WTC11 (cell line): ENCODE data around the gene BAG2. TPM values are rescaled to one million over a fixed set of nuclear protein-coding genes. Genes with fewer than 3 reads are reported as not detected.

ENCODE experiments used
- ATAC-seq: fragments of 200-7000 bp; cut with Tn5 transposase; 2 replicates; pipeline ENCODE4 v1.10.0; 2021; ENCODE audit warnings: mild to moderate bottlenecking, moderate library complexity
- CTCF ChIA-PET: fragments of 300-600 bp; sonication (Branson Sonifier 250); formaldehyde crosslinking; loops from one replicate; lab custom pipeline; 2021; ENCODE audit warnings: antibody characterized with exemption; lab: Charles Lee
- POLR2A ChIA-PET: fragments of 350-600 bp; sonication (Branson Sonifier 250); formaldehyde crosslinking; loops from one replicate; lab custom pipeline; 2021; ENCODE audit warnings: antibody characterized with exemption; lab: Charles Lee
- DNase-seq: peaks from one replicate; pipeline ENCODE4 v3.0.0; 2021; ENCODE audit warnings: low spot score
- H3K27ac Mint-ChIP-seq: 2 replicates; pipeline ENCODE4 v1.8.0; 2021; ENCODE audit warnings: mixed read lengths
- H3K27me3 Mint-ChIP-seq: 2 replicates; pipeline ENCODE4 v1.8.0; 2021; ENCODE audit warnings: low read depth, mild to moderate bottlenecking, moderate library complexity, mixed read lengths
- H3K36me3 Mint-ChIP-seq: 2 replicates; pipeline ENCODE4 v1.8.0; 2021; ENCODE audit warnings: mixed read lengths
- H3K4me1 Mint-ChIP-seq: 2 replicates; pipeline ENCODE4 v1.8.0; 2022; ENCODE audit warnings: mixed read lengths
- H3K4me3 Mint-ChIP-seq: 2 replicates; pipeline ENCODE4 v1.8.0; 2021; ENCODE audit warnings: mild to moderate bottlenecking, moderate library complexity, mixed read lengths
- H3K9me3 Mint-ChIP-seq: 2 replicates; pipeline ENCODE4 v1.8.0; 2021; ENCODE audit warnings: mixed read lengths
- ATF1 ChIP-seq: sonication (generic); formaldehyde crosslinking; IDR thresholded peaks from 2 replicates; pipeline ENCODE4 v1.8.1; 2023; ENCODE audit warnings: mild to moderate bottlenecking, moderate library complexity, missing genetic modification reagents
- CREB1 ChIP-seq: sonication (generic); formaldehyde crosslinking; IDR thresholded peaks from 2 replicates; pipeline ENCODE4 v1.8.0; 2023; ENCODE audit warnings: mild to moderate bottlenecking, missing genetic modification reagents
- GABPB1 ChIP-seq: sonication (generic); formaldehyde crosslinking; IDR thresholded peaks from 2 replicates; pipeline ENCODE4 v1.8.1; 2023; ENCODE audit warnings: mild to moderate bottlenecking, missing genetic modification reagents
- MXD4 ChIP-seq: fragments of 250-450 bp; sonication (Bioruptor Pico); IDR thresholded peaks from 2 replicates; pipeline ENCODE4 v1.8.0; 2021; ENCODE audit warnings: mild to moderate bottlenecking, moderate library complexity, borderline replicate concordance
- NFATC4 ChIP-seq: fragments of 250-450 bp; sonication (Bioruptor Pico); IDR thresholded peaks from 2 replicates; pipeline ENCODE4 v1.9.0; 2021; ENCODE audit warnings: mild to moderate bottlenecking
- OVOL2 ChIP-seq: fragments of 250-450 bp; sonication (Bioruptor Pico); IDR thresholded peaks from 2 replicates; pipeline ENCODE4 v1.9.0; 2021; ENCODE audit warnings: mild to moderate bottlenecking, borderline replicate concordance
- TCF7 ChIP-seq: sonication (generic); formaldehyde crosslinking; IDR thresholded peaks from 2 replicates; pipeline ENCODE4 v1.8.0; 2022; ENCODE audit warnings: mild to moderate bottlenecking, low read depth, missing genetic modification reagents, moderate library complexity
- ZBTB21 ChIP-seq: sonication (generic); formaldehyde crosslinking; IDR thresholded peaks from 2 replicates; pipeline ENCODE4 v1.8.1; 2023; ENCODE audit warnings: mild to moderate bottlenecking, missing genetic modification reagents, borderline replicate concordance
- ZNF138 ChIP-seq: sonication (generic); formaldehyde crosslinking; conservative IDR thresholded peaks from 2 replicates; pipeline ENCODE4 v1.8.1; 2022; ENCODE audit warnings: mild to moderate bottlenecking, moderate library complexity, missing genetic modification reagents
- ZNF219 ChIP-seq: sonication (generic); formaldehyde crosslinking; IDR thresholded peaks from 2 replicates; pipeline ENCODE4 v1.8.0; 2023; ENCODE audit warnings: missing genetic modification reagents, mild to moderate bottlenecking, borderline replicate concordance
- ZNF263 ChIP-seq: sonication (generic); formaldehyde crosslinking; IDR thresholded peaks from 2 replicates; pipeline ENCODE4 v1.8.1; 2022; ENCODE audit warnings: low read depth, mild to moderate bottlenecking, moderate library complexity, missing genetic modification reagents
- ZNF396 ChIP-seq: fragments of 250-450 bp; sonication (Bioruptor Pico); IDR thresholded peaks from 2 replicates; pipeline ENCODE4 v1.8.0; 2021; ENCODE audit warnings: mild to moderate bottlenecking, moderate library complexity, borderline replicate concordance
- ZNF423 ChIP-seq: fragments of 250-450 bp; sonication (Bioruptor Pico); IDR thresholded peaks from 2 replicates; pipeline ENCODE4 v2.1.2; 2022; ENCODE audit warnings: mild to moderate bottlenecking, moderate library complexity
- total RNA-seq: library from RNA; stranded (reverse); gene quantifications from 3 replicates; pipeline ENCODE4 v1.2.3, GENCODE V29; 2021
- TF ChIP-seq, protein P1 (sequence below): sonication (generic); formaldehyde crosslinking; IDR thresholded peaks from 2 replicates; pipeline ENCODE4 v1.8.0; 2022; ENCODE audit warnings: mild to moderate bottlenecking, missing genetic modification reagents
- TF ChIP-seq, protein P2 (sequence below): sonication (generic); formaldehyde crosslinking; IDR thresholded peaks from 2 replicates; pipeline ENCODE4 v1.8.1; 2023; ENCODE audit warnings: mild to moderate bottlenecking, moderate library complexity, missing genetic modification reagents
- TF ChIP-seq, protein P3 (sequence below): fragments of 250-450 bp; sonication (Bioruptor Pico); IDR thresholded peaks from 2 replicates; pipeline ENCODE4 v1.9.0; 2021; ENCODE audit warnings: mild to moderate bottlenecking, borderline replicate concordance
- TF ChIP-seq, protein P4 (sequence below): sonication (generic); formaldehyde crosslinking; IDR thresholded peaks from 2 replicates; pipeline ENCODE4 v1.8.1; 2023; ENCODE audit warnings: mild to moderate bottlenecking, missing genetic modification reagents
- TF ChIP-seq, protein P5 (sequence below): fragments of 250-450 bp; sonication (Bioruptor Pico); IDR thresholded peaks from 2 replicates; pipeline ENCODE4 v1.9.0; 2021; ENCODE audit warnings: mild to moderate bottlenecking

BAG2 gene
- total RNA-seq, 1 experiment from 2014 or later = 8.0 TPM

DNA sequence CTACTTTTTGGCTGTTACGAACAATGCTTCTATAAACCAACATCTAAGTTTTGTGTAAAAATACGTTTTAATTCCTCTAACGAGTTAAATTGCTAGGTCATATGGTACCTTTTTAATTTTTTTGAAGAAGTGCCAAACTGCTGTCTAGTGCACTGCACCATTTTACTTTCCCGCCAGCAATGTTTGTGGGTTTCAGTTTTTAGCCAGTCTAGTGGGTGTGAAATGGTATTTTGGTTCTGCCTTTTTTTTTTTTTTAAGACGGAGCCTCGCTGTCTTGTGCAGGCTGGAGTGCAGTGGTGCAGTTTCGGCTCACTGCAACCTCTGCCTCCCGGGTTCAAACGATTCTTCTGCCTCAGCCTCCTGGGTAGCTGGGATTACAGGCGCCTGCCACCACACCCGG lies 34.1 kb upstream of the BAG2 start (continued):
- TF ChIP-seq, protein P1, sequence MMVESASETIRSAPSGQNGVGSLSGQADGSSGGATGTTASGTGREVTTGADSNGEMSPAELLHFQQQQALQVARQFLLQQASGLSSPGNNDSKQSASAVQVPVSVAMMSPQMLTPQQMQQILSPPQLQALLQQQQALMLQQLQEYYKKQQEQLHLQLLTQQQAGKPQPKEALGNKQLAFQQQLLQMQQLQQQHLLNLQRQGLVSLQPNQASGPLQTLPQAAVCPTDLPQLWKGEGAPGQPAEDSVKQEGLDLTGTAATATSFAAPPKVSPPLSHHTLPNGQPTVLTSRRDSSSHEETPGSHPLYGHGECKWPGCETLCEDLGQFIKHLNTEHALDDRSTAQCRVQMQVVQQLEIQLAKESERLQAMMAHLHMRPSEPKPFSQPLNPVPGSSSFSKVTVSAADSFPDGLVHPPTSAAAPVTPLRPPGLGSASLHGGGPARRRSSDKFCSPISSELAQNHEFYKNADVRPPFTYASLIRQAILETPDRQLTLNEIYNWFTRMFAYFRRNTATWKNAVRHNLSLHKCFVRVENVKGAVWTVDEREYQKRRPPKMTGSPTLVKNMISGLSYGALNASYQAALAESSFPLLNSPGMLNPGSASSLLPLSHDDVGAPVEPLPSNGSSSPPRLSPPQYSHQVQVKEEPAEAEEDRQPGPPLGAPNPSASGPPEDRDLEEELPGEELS (CRISPR knock-in tag) = no peak
- no peak for TF ChIP-seq CREB1

DNA sequence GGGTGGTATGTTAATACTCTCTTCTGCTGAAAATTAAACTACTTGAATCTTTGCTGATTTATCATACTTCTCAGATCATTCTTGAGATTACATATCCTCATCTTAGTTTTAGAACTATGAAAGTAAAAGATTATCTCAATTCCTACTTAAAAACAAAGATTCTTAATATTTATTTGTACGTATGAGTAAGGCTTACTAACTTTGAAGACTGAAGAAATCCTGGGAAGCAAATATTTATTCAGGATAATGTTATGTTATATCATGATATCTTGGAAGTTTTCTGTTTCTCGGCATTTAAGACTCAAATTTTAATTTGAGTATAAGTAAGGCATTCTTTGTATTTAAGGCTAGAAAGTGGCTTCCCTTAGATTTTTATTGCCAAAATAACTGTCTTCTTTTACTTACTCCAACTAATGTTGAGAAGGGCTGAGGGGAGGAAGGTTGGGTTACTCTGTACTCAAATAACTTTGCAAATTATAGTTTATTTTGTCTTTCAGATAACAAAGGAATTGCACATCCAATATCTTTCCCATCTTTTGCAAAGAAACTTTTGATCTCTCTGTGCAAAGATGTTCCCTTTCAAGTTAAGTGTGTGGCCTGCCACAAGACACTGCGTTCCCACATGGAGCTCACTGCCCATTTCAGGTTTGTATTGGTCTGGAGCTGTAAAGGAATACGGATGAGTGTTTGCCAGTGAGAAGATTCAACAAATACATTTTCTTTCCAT lies 30.5 kb upstream of the BAG2 start:
- CTCF ChIA-PET = no interaction called here
- H3K4me3 Mint-ChIP-seq = no peak overlapping the region
- H3K36me3 Mint-ChIP-seq = peaks cover 18% of the 10 kb centered on the region
- no peak overlapping the region for H3K27ac Mint-ChIP-seq
- no peaks in the 10 kb centered on the region for H3K27me3 Mint-ChIP-seq
- no peak for TF ChIP-seq OVOL2 (CRISPR knock-in tag)
- no peak for TF ChIP-seq ZNF423 (CRISPR knock-in tag)
- TF ChIP-seq ZBTB21 (CRISPR knock-in tag) = no peak
- TF ChIP-seq, protein P2, sequence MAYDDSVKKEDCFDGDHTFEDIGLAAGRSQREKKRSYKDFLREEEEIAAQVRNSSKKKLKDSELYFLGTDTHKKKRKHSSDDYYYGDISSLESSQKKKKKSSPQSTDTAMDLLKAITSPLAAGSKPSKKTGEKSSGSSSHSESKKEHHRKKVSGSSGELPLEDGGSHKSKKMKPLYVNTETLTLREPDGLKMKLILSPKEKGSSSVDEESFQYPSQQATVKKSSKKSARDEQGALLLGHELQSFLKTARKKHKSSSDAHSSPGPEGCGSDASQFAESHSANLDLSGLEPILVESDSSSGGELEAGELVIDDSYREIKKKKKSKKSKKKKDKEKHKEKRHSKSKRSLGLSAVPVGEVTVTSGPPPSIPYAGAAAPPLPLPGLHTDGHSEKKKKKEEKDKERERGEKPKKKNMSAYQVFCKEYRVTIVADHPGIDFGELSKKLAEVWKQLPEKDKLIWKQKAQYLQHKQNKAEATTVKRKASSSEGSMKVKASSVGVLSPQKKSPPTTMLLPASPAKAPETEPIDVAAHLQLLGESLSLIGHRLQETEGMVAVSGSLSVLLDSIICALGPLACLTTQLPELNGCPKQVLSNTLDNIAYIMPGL (CRISPR knock-in tag) = no peak
- no peak for TF ChIP-seq ZNF263 (CRISPR knock-in tag)
- TF ChIP-seq ZNF396 (CRISPR knock-in tag) = no peak
- TF ChIP-seq, protein P3, sequence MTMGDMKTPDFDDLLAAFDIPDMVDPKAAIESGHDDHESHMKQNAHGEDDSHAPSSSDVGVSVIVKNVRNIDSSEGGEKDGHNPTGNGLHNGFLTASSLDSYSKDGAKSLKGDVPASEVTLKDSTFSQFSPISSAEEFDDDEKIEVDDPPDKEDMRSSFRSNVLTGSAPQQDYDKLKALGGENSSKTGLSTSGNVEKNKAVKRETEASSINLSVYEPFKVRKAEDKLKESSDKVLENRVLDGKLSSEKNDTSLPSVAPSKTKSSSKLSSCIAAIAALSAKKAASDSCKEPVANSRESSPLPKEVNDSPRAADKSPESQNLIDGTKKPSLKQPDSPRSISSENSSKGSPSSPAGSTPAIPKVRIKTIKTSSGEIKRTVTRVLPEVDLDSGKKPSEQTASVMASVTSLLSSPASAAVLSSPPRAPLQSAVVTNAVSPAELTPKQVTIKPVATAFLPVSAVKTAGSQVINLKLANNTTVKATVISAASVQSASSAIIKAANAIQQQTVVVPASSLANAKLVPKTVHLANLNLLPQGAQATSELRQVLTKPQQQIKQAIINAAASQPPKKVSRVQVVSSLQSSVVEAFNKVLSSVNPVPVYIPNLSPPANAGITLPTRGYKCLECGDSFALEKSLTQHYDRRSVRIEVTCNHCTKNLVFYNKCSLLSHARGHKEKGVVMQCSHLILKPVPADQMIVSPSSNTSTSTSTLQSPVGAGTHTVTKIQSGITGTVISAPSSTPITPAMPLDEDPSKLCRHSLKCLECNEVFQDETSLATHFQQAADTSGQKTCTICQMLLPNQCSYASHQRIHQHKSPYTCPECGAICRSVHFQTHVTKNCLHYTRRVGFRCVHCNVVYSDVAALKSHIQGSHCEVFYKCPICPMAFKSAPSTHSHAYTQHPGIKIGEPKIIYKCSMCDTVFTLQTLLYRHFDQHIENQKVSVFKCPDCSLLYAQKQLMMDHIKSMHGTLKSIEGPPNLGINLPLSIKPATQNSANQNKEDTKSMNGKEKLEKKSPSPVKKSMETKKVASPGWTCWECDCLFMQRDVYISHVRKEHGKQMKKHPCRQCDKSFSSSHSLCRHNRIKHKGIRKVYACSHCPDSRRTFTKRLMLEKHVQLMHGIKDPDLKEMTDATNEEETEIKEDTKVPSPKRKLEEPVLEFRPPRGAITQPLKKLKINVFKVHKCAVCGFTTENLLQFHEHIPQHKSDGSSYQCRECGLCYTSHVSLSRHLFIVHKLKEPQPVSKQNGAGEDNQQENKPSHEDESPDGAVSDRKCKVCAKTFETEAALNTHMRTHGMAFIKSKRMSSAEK = no peak
- no peak for TF ChIP-seq TCF7
- TF ChIP-seq ATF1 = no peak
- TF ChIP-seq NFATC4 (CRISPR knock-in tag) = no peak
- TF ChIP-seq, protein P4, sequence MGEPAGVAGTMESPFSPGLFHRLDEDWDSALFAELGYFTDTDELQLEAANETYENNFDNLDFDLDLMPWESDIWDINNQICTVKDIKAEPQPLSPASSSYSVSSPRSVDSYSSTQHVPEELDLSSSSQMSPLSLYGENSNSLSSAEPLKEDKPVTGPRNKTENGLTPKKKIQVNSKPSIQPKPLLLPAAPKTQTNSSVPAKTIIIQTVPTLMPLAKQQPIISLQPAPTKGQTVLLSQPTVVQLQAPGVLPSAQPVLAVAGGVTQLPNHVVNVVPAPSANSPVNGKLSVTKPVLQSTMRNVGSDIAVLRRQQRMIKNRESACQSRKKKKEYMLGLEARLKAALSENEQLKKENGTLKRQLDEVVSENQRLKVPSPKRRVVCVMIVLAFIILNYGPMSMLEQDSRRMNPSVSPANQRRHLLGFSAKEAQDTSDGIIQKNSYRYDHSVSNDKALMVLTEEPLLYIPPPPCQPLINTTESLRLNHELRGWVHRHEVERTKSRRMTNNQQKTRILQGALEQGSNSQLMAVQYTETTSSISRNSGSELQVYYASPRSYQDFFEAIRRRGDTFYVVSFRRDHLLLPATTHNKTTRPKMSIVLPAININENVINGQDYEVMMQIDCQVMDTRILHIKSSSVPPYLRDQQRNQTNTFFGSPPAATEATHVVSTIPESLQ = no peak
- TF ChIP-seq, protein P5, sequence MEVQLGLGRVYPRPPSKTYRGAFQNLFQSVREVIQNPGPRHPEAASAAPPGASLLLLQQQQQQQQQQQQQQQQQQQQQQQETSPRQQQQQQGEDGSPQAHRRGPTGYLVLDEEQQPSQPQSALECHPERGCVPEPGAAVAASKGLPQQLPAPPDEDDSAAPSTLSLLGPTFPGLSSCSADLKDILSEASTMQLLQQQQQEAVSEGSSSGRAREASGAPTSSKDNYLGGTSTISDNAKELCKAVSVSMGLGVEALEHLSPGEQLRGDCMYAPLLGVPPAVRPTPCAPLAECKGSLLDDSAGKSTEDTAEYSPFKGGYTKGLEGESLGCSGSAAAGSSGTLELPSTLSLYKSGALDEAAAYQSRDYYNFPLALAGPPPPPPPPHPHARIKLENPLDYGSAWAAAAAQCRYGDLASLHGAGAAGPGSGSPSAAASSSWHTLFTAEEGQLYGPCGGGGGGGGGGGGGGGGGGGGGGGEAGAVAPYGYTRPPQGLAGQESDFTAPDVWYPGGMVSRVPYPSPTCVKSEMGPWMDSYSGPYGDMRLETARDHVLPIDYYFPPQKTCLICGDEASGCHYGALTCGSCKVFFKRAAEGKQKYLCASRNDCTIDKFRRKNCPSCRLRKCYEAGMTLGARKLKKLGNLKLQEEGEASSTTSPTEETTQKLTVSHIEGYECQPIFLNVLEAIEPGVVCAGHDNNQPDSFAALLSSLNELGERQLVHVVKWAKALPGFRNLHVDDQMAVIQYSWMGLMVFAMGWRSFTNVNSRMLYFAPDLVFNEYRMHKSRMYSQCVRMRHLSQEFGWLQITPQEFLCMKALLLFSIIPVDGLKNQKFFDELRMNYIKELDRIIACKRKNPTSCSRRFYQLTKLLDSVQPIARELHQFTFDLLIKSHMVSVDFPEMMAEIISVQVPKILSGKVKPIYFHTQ = no peak
- TF ChIP-seq ZNF219 (CRISPR knock-in tag) = no peak
- TF ChIP-seq GABPB1 (CRISPR knock-in tag) = no peak
- no peak for TF ChIP-seq MXD4 (CRISPR knock-in tag)
- no peak for TF ChIP-seq ZNF138 (CRISPR knock-in tag)
- TF ChIP-seq, all 79 proteins: peak for 0
- Mint-ChIP-seq H3K4me1 (no peaks in the 10 kb centered on the region), H3K9me3 (no peaks in the 10 kb centered on the region)
- no peak for DNase-seq
- ATAC-seq = no peak
- POLR2A ChIA-PET = no interaction called here
